Gastrocnemius medialis (tissue), 4 donors: Measurements from ENCODE around the gene VCPKMT.

Experiments
- POLR2A ChIP-seq, 2 donors: fragments of 450-650 bp; IDR thresholded peaks; one replicate each; pipeline ENCODE4 v1.6.1; 2017; ENCODE audit warnings: antibody characterized with exemption in 2 of 2, mild to moderate bottlenecking in 2 of 2, moderate library complexity in 2 of 2
- TF ChIP-seq, protein P1 (sequence below), 5 experiments: fragments of 450-650 bp in 3 of 5; fragments of 200-600 bp in 2 of 5; sonication (generic) in 2 of 5; IDR thresholded peaks in 4 of 5; conservative IDR thresholded peaks in 1 of 5; 1 replicate in 4 of 5; 2 replicates in 1 of 5; pipeline ENCODE4 v1.5.1; 2016 to 2019; ENCODE audit warnings: antibody characterized with exemption in 5 of 5, mild to moderate bottlenecking in 3 of 5, moderate library complexity in 3 of 5

DNA sequence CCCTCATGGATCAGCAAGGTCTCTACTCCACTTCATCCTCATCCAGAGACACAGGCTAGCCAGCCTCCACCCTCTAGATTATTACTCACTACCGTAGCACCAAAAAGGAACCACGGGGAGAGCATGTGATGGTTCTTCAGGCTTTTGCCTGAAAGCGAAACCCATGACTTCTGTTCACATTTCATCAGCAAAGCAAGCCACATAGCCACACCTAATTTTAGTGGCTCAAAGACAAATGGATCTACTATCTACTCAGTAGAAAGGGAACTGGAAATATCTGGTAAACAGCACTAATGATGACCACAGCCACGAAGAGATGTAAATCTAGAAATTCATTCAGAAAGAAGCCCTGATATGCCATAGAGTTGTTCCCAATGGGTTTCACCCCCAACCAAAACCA, 51.4 kb downstream of the VCPKMT start:
- TF ChIP-seq, protein P1, sequence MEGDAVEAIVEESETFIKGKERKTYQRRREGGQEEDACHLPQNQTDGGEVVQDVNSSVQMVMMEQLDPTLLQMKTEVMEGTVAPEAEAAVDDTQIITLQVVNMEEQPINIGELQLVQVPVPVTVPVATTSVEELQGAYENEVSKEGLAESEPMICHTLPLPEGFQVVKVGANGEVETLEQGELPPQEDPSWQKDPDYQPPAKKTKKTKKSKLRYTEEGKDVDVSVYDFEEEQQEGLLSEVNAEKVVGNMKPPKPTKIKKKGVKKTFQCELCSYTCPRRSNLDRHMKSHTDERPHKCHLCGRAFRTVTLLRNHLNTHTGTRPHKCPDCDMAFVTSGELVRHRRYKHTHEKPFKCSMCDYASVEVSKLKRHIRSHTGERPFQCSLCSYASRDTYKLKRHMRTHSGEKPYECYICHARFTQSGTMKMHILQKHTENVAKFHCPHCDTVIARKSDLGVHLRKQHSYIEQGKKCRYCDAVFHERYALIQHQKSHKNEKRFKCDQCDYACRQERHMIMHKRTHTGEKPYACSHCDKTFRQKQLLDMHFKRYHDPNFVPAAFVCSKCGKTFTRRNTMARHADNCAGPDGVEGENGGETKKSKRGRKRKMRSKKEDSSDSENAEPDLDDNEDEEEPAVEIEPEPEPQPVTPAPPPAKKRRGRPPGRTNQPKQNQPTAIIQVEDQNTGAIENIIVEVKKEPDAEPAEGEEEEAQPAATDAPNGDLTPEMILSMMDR (IDR thresholded peaks at IDR 0.05 in 4 of 5, conservative IDR thresholded peaks at IDR 0.05 in 1 of 5): no peak
- no peak for TF ChIP-seq POLR2A (IDR thresholded peaks at IDR 0.05)
